DMS 273 (cell line): ENCODE data around the gene LRRC8B.
A peak's percentile ranks its signal among the peaks of the same experiment; 100 is the strongest.
"Not testable (repeated sequence)": the region's sequence is repeated elsewhere in the genome, so short reads cannot be mapped to it uniquely, and the experiment has no call there.

Source experiments
- DNase-seq: peaks from one replicate; lab custom pipeline; 2025; ENCODE audit not compliant: unreplicated experiment; lab: John Stamatoyannopoulos, UW

LRRC8B gene

DNA sequence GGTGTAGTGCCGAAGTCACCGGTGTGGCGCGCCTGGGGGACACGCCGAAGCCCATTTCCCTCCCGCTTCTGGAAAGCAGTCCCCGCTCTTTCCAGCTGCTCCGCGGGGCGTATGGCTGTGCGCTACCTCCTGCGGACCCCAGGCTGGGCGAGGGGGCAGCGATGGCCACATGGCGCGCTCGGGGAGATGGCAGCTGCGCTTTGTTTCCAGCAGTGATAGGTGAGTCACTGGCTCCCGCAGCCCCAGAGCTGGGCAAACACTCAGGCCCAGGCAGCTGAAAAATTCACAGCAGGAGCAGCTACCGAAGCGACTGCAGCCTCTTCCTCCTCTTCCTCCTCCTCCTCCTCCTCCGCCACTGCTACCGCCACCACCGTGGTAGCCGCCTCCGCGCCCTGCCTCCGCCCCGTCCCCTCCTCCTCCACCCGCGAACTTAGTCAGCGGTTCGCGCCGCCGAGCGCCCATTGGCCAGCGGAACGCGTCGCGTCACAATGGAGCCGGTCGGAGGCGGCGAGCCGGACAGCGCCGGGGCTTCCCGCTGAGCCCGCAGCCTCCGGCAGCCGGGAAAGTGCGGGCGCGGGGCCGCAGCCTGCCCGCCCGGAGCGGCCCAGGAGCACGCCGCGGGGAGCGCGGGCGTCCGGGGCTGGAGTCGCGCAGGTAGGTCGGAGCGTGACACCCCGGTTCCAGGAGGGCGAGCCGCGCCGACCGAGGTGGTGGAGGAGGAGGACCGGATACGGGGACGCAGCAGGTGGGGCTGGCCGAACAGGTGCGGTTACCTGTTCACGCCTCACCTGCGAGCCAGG is at the start of gene LRRC8B:
LRRC8B (plus strand) TSS at position 461 of the 800 bp plus-strand sequence. CDS start 57,822 bp downstream, outside the sequence.
- peak; percentile 95 for DNase-seq

DNA sequence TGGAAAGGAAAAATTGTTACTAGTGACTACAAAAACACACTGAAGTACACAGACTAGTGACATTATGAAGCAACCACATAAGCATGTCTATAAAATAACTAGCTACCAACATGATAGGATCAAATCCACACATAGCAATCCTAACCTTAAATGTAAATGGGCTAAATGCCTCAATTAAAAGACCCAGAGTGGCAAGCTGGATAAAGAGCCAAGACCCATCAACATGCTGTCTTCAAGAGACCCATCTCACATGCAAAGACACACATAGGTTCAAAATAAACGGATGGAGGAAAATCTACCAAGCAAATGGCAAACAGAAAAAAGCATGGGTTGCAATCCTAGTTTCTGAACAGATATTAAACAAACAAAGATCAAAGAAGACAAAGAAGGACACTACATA is 49.4 kb upstream of the LRRC8B start:
- no peak for DNase-seq

DNA sequence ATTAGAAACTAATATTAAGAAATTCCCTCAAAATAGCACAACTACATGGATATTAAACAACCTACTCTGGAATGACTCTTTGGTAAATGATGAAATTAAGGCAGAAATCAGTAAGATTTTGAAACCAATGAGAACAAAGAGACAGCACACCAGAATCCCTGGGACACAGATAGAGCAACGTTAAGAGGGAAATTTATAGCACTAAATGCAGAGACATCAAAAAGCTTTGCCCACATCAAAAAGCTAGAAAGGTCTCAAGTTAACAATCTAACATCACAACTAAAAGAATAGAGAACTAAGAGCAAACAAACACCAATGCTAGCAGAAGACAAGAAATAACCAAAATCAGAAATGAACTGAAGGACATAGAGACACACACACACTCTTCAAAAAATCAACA is 48.6 kb upstream of the LRRC8B start:
- no peak for DNase-seq

DNA sequence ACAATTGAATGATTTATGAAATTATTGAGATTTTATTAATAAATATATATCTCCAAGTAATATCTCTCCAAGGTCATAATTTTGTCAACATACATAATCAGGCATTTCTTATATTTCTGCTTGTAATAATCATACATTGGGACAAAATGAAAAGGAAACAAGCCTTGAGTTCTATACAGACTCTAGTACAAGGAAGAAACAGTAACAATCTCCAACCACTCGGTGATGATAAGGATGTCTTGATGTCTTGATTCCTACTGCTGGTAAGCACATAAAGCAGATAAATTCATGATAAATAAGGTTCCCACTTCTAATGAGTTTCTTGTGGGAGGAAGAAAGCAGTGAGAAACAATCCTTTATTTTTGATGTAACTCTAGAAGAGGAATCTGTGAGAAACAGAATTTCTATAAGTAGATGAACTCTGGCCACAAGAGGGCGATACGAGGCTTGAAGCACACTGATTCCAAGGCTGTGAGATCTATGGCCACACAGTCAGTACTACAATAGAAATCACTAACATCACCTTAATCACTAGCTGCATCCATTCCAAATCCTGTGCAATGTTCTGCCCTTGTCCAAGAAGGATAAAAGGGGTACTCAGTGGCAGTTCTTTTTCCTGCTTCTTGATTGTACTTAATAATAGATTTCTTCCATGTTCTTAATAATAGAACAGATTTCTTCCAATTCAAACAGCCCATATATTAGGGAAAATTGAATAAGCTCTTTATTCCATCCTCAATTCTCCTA is 41.4 kb upstream of the LRRC8B start:
- DNase-seq: peak; percentile 90

DNA sequence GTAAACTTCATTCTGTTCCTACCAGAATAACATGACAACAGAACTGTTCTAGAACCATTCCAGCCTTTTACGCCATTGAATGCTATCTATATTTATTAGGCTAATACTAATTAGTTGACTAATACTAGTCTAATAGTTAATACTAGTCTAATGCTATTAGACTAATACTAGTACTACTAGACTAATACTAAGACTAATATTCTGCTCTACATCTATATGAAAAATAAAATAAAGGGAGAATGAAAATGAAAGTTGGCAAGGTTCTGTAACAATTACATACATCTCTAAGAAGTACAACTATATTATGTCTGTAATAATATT is 40.9 kb upstream of the LRRC8B start:
- no peak for DNase-seq

DNA sequence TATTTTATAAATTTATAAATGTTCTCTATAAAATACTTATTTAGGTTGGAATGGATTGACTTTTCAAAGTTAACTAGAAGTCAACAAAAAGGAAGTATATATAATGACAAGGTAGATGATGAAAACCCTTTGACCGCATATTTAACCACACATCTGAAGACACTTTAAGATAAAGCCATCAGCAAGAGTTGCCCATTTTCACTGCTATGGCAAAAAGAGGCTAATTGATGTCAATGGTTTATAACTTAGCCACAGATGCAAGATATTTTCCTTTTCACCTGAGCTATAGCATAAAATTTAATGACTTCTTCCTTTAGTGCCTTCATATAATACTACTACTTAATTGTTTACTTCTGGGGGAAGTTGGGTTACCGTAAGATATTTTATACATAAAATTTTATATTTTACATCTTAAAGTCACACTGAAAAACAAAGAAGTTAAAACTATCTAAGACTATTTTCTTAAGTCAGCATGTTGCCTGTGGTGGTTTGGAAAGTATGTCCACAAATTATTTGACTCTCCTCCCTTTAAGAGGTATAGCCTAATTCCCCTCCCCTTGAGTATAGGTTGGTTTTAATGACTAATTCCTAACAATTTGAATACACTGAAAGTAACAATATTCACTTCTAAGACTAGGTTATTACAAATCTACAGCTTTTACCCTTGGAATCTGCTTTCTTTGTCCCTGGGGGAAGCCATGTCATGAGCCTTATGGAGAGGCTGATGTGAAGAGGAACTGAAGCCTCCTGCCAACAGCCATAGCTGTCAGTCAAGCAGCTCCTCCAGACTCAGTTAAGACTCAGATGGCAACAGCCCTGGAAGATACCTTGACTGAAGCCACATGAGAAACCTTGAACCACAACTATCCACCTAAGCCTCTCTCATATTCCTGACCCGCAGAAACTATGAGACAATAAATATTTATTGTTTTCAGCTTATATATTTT is 40.3 kb upstream of the LRRC8B start:
- DNase-seq: peak; percentile 8

DNA sequence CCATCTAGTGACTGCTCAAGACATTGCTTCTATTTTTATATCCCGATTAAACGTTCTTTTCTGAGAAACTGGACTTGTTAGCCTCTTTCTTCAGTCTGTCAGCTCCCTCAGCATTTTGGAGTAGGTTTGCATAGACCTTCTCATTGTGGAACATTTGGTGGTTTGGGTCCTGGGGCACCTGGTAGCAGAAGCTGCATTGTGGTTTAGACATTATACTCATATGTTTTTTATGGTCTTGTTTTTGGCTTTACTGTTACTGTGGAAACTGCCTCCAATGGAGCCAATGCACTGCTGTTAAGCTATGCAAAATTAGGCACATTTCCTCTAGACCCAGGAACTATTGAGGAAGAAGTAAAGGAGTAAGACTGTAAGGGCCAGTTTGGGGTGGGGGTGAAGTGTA is 36.7 kb upstream of the LRRC8B start:
- no peak for DNase-seq

DNA sequence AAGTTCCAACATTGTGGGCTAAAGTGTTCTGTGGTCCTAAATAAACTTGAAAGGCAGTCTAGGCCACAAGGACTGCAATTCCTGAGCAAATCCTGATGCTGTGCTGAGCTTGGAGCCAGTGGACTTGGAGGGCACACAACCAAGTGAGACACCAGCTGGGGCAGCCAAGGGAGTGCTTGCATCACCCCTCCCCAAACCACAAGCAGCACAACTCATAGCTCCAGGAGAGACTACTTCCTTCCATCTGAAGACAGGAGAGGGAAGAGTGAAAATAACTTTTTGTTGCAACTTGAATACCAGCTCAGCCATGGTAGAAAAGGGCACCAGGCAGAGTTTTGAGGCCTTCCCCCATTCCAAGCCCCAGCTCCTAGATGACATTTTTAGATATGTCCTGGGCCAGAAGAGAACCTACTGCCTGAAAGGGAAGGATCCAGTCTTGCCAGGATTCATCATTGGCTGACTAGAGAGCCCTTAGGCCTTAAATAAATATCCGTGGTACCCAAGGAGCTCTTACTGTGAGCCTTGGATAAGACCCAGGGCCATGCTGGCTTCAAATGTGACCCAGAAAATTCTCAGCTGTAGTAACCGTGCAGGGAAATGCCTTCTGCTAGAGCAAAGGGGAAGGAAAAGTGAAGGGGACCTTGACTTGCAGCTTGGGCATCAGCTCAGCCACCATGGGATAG is 35.4 kb upstream of the LRRC8B start:
- no peak for DNase-seq

DNA sequence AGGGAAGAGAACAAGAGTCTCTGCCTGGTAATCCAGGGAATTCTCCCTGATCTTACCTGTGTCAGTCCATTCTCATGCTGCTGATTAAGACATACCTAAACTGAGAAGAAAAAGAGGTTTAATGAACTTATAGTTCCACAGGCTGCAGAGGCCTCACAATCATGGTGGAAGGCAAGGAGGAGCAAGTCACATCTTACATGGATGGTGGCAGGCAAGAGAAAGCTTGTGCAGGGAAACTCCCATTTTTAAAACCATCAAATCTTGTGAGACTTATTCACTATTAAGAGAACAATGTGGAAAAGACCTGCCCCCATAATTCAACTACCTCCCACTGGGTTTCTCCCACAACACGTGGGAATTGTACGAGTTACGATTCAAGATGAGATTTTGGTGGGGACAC is 34.2 kb upstream of the LRRC8B start:
- no peak for DNase-seq

DNA sequence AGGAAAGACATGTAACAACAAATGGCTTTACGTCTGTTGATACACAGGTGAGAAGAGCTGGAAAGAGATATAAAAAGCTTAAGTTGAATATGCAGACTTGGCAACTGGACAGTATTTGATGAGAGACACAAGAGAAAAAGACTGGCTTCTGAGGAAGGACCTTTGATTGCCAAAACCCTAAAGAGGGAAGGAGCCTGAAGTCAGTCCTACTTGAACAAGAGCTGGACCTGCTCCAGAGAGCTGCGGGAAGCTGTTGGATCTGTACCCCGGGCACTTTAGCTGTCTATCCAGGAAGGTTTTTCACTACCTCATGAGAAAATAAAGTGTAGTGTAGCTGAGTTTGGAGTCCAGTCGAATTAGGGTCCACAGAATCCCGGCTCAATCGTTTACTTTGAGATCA is 25.3 kb upstream of the LRRC8B start:
- DNase-seq: no peak

DNA sequence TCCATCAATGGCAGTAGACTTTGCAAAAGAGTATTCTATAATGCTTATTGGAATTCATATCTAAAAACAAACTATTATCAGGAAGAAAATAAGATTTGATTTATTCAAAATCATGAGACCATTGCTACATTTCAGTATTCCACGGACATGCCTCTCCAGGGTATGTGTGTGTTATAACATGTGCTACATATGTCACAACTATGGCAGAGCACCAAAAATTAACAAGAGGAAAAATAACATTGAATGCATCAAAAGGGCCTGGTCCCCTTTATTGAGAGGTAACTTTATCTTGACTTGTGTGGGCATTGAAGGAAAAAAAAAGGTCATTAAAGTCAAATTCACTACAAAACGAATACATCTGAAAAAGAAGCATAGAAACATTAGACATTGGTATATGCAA is 22.6 kb upstream of the LRRC8B start:
- DNase-seq: no peak

DNA sequence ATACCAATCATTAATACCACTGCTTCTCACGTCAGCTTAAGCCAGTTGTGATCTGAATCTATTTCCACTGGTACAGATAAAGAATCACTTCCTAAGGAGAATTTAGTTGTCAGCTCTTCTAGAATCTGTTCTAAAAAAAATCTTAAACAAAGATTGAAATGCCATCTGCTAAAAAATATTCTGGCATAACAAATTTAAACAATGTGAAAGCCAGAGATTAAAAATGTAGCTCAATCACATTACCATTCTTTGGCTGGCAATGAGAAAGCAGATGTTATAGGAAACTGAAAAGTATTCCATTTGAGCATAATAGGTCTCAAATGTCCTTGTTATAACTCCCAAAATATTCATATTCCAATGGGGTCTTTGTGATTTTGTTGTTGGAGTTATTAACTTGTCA is 21.7 kb upstream of the LRRC8B start:
- no peak for DNase-seq

DNA sequence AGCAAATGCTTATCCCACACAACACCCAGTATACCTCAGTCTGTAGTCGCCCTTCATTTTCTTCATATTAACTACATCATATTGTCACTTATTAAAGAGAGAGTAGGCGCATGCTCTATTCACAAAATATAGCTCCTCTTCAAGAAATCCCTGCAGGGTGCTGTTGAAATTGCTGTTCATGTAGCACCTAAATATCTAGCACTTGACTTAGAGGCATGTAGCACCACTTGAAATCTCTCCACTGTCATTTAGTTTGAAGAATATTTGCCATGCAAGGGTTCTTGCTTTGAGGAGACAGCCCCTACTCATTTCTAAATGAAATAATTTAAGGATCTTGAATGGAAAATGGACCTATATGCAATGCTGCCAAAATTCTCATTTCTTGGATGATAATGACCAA is 20.9 kb upstream of the LRRC8B start:
- no peak for DNase-seq

DNA sequence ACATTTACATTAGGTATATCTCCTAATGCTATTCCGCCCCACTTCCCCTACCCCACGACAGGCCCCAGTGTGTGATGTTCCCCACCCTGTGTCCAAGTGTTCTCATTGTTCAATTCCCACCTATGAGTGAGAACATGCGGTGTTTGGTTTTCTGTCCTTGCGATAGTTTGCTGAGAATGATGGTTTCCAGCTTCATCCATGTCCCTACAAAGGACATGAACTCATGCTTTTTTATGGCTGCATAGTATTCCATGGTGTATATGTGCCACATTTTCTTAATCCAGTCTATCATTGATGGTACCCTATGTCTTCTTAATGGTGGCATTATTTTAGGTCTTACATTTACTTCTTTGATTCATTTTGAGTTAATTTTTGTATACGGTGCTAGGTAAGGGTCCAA is 14.6 kb upstream of the LRRC8B start:
- DNase-seq: not testable (repeated sequence)

DNA sequence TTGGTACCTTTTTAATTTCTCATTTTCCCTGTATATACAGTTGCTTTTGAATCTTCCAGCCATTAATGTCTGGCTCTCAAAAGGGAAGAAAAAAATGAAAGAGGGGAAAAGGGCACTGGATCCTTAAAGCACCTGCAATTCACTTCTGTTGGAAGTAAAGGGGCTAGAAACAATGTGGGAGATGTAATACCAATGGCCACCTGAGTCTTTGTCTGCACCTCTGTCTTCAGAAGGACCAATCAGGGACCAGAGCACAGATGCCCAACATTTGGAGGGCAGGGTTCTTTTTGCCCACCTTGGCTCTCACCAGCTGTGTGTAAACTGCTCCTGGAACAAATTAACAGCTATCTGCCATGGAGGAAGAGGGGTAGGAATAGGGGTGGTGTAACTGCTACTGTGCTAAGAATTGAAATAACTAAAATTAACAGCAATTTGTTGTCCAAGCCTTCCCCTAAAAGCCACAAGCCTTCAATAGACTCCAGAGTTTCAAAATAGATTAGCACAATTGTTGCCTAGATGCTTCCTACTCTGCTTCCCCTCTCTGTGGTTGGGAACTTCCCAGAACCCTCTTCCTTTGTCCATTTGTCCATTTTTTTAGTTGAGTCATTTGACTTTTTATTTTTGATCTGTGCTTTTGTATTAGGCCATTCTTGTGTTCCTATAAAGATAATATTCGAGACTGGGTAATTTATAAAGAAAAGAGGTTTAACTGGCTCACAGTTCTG is 11.5 kb upstream of the LRRC8B start:
- no peak for DNase-seq

DNA sequence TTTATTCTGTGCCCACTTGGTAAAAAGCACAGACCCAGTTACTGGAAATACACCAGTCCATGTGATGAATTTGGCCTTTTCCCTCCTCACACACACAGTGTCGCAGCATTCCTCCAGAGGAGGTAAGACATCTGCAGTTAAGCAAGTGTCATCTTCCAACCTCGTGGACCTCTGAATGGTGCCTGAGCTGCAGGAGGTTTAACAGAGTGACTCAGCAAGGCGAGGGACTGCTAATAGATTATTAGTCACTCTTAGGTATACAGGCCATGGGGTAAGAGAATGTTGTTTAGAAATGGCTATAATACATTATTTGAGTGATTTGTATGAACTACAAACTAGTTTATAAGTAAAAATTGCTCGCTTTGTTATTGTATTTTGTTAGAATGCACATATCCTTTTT is 8.6 kb upstream of the LRRC8B start:
- DNase-seq: peak; percentile 8

DNA sequence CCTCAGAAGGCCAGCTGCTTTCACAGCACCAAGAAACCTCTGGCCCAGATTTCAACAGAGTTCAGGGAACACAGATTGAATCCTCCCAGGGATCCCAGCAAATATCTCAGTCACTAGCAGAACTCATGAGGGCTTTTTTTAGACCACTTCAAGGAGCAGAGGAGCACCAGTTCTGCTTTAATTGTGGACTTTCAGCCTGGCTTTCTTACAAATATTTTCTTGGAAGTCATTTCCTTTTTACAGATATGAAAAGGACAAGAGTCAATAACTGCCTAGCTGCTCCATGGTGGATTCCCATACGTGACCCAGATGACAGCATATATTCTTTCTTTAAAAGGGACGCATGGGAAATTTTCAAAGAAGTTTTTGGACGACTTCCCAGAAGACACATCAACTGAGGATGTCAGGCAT is 6.4 kb upstream of the LRRC8B start:
- DNase-seq: peak; percentile 24

DNA sequence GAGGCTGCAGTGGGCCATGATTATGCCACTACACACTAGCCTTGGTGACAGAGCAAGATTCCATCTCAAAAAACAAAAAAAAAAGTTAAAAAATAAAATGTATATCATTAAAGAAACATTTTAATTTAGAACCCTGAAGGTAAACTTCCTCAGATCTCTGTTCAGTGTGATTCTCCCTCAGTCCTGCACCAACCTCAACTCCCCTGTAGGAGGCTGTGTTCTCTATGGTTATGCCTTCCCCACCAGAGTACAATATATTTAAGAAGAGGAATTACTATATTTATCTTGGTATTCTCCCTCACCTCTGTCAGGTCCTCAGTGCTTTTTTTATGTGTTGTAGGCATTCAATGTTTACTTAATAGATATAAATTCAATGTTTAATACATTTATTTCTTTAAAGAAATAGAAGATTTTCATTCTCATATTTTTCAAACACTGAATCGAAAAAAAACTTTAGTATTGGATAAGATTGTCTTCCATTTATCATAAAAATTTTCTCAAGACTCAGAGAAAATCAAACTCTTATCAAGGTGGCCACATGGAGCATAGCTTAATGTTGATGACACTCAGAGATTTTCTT is 4.8 kb upstream of the LRRC8B start:
- peak; percentile 61 for DNase-seq

DNA sequence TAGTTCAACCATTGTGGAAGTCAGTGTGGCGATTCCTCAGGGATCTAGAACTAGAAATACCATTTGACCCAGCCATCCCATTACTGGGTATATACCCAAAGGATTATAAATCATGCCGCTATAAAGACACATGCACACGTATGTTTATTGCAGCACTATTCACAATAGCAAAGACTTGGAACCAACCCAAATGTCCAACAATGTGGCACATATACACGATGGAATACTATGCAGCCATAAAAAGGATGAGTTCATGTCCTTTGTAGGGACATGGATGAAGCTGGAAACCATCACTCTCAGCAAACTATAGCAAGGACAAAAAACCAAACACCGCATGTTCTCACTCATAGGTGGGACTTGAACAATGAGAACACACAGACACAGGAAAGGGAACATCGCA is 2.7 kb upstream of the LRRC8B start:
- DNase-seq: not testable (repeated sequence)
